Fibroblast of skin of scalp (primary cell): ENCODE results near the gene OPTC.
"Not testable (repeated sequence)": the region's sequence is repeated elsewhere in the genome, so short reads cannot be mapped to it uniquely, and the experiment has no call there.

Experiments
- DNase-seq: peaks from one replicate; pipeline ENCODE4 v3.0.0-alpha.2; 2013

The OPTC gene

GRCh38 chr1:203465146-203465798, 28.7 kb upstream of the OPTC start:
- DNase-seq = no peak

GRCh38 chr1:203465948-203466347, 28.0 kb upstream of the OPTC start:
- peak; percentile 61 for DNase-seq

GRCh38 chr1:203466906-203467549, 26.9 kb upstream of the OPTC start:
- not testable (repeated sequence) for DNase-seq

GRCh38 chr1:203467550-203467921, 26.4 kb upstream of the OPTC start:
- DNase-seq = no peak

GRCh38 chr1:203468326-203468725, 25.6 kb upstream of the OPTC start:
- DNase-seq = no peak

- DNase-seq = no peak
Observed at GRCh38 chr1:203470240-203470639, 23.7 kb upstream of the OPTC start.

GRCh38 chr1:203471841-203472240, 22.1 kb upstream of the OPTC start:
- no peak for DNase-seq

- DNase-seq = no peak
Observed at GRCh38 chr1:203473281-203473680, 20.7 kb upstream of the OPTC start.

GRCh38 chr1:203473781-203474305, 20.1 kb upstream of the OPTC start:
- no peak for DNase-seq

- DNase-seq = peak; percentile 84
Observed at GRCh38 chr1:203475012-203475981, 18.7 kb upstream of the OPTC start, which contains the start of gene PRELP. Gene PRELP (plus strand): TSS chr1:203475806. CDS start chr1:203483185, 7,379 bp downstream.

- no peak for DNase-seq
Observed at GRCh38 chr1:203476216-203476814, 17.6 kb upstream of the OPTC start.

GRCh38 chr1:203477748-203478147, 16.2 kb upstream of the OPTC start:
- no peak for DNase-seq

GRCh38 chr1:203478231-203478630, 15.7 kb upstream of the OPTC start:
- no peak for DNase-seq

GRCh38 chr1:203478986-203479385, 15.0 kb upstream of the OPTC start:
- DNase-seq = no peak

- DNase-seq = no peak
Observed at GRCh38 chr1:203479646-203480045, 14.3 kb upstream of the OPTC start.

- DNase-seq = peak; percentile 64
Observed at GRCh38 chr1:203480084-203480483, 13.9 kb upstream of the OPTC start.

- DNase-seq = peak; percentile 97
Observed at GRCh38 chr1:203480525-203481084, 13.3 kb upstream of the OPTC start.

GRCh38 chr1:203481196-203481595, 12.8 kb upstream of the OPTC start:
- no peak for DNase-seq

GRCh38 chr1:203486618-203487370, 7.2 kb upstream of the OPTC start:
- no peak for DNase-seq

GRCh38 chr1:203488539-203488938, 5.4 kb upstream of the OPTC start:
- DNase-seq = no peak

GRCh38 chr1:203490607-203491006, 3.3 kb upstream of the OPTC start:
- no peak for DNase-seq
